PC-3 (cell line): ENCODE results near the gene CRX. TPM values are rescaled to one million over a fixed set of nuclear protein-coding genes. Genes with fewer than 3 reads are reported as not detected.
A peak's percentile ranks its signal among the peaks of the same experiment; 100 is the strongest.

ENCODE experiments used
- ATAC-seq: fragments of 200-7000 bp; cut with Tn5 transposase; 2 replicates; pipeline ENCODE4 v1.9.1; 2020; ENCODE audit warnings: mild to moderate bottlenecking, moderate library complexity
- BruUV-seq: library from RNA; stranded (reverse); fragments of 400-500 nt; replicated peaks from 2 replicates; lab custom pipeline; 2021; lab: Mats Ljungman, UMichigan
- CTCF ChIA-PET: fragments of 300-600 bp; sonication (Branson Sonifier 250); formaldehyde crosslinking; loops from one replicate; lab custom pipeline; 2022; ENCODE audit warnings: antibody characterized with exemption; lab: Charles Lee
- POLR2A ChIA-PET: fragments of 300-600 bp; sonication (Branson Sonifier 250); formaldehyde crosslinking; loops from one replicate; lab custom pipeline; 2022; ENCODE audit warnings: antibody characterized with exemption; ENCODE audit not compliant: unreplicated experiment; lab: Charles Lee
- DNase-seq: peaks from one replicate; pipeline ENCODE4 v3.0.0-alpha.2; 2015
- H2AFZ ChIP-seq: fragments of 300-600 bp; sonication (generic); 2 replicates; pipeline ENCODE4 v1.6.0; 2016; ENCODE audit warnings: antibody characterized with exemption, low read length
- H3F3A ChIP-seq: fragments of 300-600 bp; sonication (generic); one replicate; pipeline ENCODE4 v1.6.0; 2017; ENCODE audit warnings: antibody characterized with exemption, low read length, control low read depth, mild to moderate bottlenecking; ENCODE audit not compliant: unreplicated experiment
- H3K27ac ChIP-seq: fragments of 300-600 bp; sonication (generic); 2 replicates; pipeline ENCODE4 v1.5.1; 2016; ENCODE audit warnings: mild to moderate bottlenecking, low read length
- H3K27me3 ChIP-seq: fragments of 300-600 bp; sonication (generic); 2 replicates; pipeline ENCODE4 v1.6.1; 2016; ENCODE audit warnings: low read length, mixed read lengths
- H3K36me3 ChIP-seq: fragments of 300-600 bp; sonication (generic); 2 replicates; pipeline ENCODE4 v1.6.1; 2016; ENCODE audit warnings: low read depth, mixed run types, low read length, mixed read lengths
- H3K4me1 ChIP-seq: fragments of 300-600 bp; sonication (generic); 2 replicates; pipeline ENCODE4 v1.5.1; 2016; ENCODE audit warnings: low read length; ENCODE audit not compliant: insufficient read depth
- H3K4me2 ChIP-seq: fragments of 300-600 bp; sonication (generic); 2 replicates; pipeline ENCODE4 v1.6.0; 2016; ENCODE audit warnings: low read length
- H3K4me3 ChIP-seq: fragments of 300-600 bp; sonication (generic); 2 replicates; pipeline ENCODE4 v1.5.1; 2016; ENCODE audit warnings: mild to moderate bottlenecking, low read length, mixed read lengths
- H3K79me2 ChIP-seq: fragments of 300-600 bp; sonication (generic); 2 replicates; pipeline ENCODE4 v1.6.1; 2017; ENCODE audit warnings: low read length, mixed read lengths
- H3K9ac ChIP-seq: fragments of 300-600 bp; sonication (generic); 2 replicates; pipeline ENCODE4 v1.6.0; 2016; ENCODE audit warnings: mild to moderate bottlenecking, low read length
- H3K9me2 ChIP-seq: fragments of 300-600 bp; sonication (generic); replicated peaks from 2 replicates; pipeline ENCODE4 v1.6.1; 2016; ENCODE audit warnings: mixed run types, low read length, mixed read lengths
- H3K9me3 ChIP-seq: fragments of 300-600 bp; sonication (generic); 2 replicates; pipeline ENCODE4 v1.6.1; 2016; ENCODE audit warnings: low read length, mixed read lengths
- H4K20me1 ChIP-seq: fragments of 300-600 bp; sonication (generic); 2 replicates; pipeline ENCODE4 v1.6.1; 2016; ENCODE audit warnings: low read length, mixed read lengths
- CTCF ChIP-seq: fragments of 300-600 bp; sonication (generic); conservative IDR thresholded peaks from 2 replicates; pipeline ENCODE4 v1.5.1; 2017; ENCODE audit warnings: antibody characterized with exemption, low read depth, mild to moderate bottlenecking, low read length
- EZH2 ChIP-seq: fragments of 300-600 bp; sonication (generic); IDR thresholded peaks from one replicate; pipeline ENCODE4 v1.6.1; 2017; ENCODE audit warnings: antibody characterized with exemption, mild to moderate bottlenecking, low read length; ENCODE audit not compliant: unreplicated experiment
- EZH2phosphoT487 ChIP-seq: fragments of 300-600 bp; sonication (generic); IDR thresholded peaks from 2 replicates; pipeline ENCODE4 v1.6.1; 2018; ENCODE audit warnings: mild to moderate bottlenecking, antibody characterized with exemption, low read length, borderline replicate concordance
- intact Hi-C: fragments of 100-400 bp; cut with micrococcal nuclease; formaldehyde crosslinking; loops from 2 replicates; pipeline ENCODE4 v1.9.0; 2023
- total RNA-seq: library from RNA; depleted of rRNA; stranded (reverse); fragments of >200 nt; gene quantifications from 2 replicates; pipeline ENCODE4 v1.2.3, GENCODE V29; 2014

Gene CRX
- total RNA-seq, 1 experiment from 2014 or later = not detected

DNA sequence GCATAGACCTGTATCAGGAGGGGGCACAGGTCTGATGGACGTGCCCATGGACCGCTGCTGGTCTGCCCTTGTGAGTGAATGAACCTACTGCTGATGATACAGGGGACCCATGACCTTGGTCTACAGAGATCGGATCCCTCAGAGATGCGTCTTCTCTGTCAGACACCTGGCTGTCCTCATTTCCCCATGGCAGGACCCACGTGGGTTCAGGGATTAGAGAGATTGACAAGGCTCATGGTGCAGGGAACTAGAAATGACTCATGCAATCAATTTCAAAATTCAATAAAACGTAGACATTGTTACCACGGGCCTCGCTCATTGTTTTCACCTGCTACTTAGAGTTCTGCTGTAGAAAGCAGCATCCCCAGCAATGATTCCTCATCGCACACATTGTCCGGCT, 16.4 kb upstream of the CRX start:
- no peaks in the 10 kb centered on the region for H3K9me2 ChIP-seq
- BruUV-seq = no TSS peak
- no peaks in the 10 kb centered on the region for H3K27me3 ChIP-seq
- no peak for ATAC-seq
- no peak overlapping the region for H3K27ac ChIP-seq
- H3K36me3 ChIP-seq = no peaks in the 10 kb centered on the region
- intact Hi-C loops = no loop called here
- no peak for DNase-seq
- no peaks in the 10 kb centered on the region for H4K20me1 ChIP-seq
- H3K9ac ChIP-seq = no peak overlapping the region
- no peak overlapping the region for H2AFZ ChIP-seq
- no peaks in the 10 kb centered on the region for H3K4me1 ChIP-seq
- H3F3A ChIP-seq = no peaks in the 10 kb centered on the region
- no peak overlapping the region for H3K4me3 ChIP-seq
- H3K79me2 ChIP-seq = no peaks in the 10 kb centered on the region
- ChIA-PET CTCF (no interaction called here), POLR2A (no interaction called here)
- no peaks in the 10 kb centered on the region for H3K9me3 ChIP-seq
- no peak for TF ChIP-seq EZH2
- TF ChIP-seq CTCF = no peak
- TF ChIP-seq EZH2phosphoT487 = no peak
- H3K4me2 ChIP-seq = no peak overlapping the region

DNA sequence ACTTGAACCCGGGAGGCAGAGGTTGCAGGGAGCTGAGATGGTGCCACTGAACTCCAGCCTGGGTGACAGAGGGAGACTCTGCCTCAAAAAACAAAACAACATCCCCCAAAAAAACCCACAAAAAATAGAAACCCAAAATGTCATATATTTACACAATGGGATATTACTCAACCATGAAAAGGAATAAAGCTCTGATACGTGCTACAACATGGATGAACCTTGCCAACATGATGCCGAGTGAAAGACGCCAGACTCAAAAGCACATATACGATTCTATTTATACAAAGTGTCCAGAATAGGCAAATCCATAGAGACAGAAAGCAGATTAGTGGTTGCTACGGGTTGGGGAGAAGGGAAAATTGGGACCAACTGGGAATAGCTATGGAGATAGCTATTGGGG, 15.3 kb upstream of the CRX start:
- H3F3A ChIP-seq = no peaks in the 10 kb centered on the region
- BruUV-seq = no TSS peak
- H3K27me3 ChIP-seq = no peaks in the 10 kb centered on the region
- CTCF ChIA-PET = no interaction called here
- H3K9me2 ChIP-seq = no peaks in the 10 kb centered on the region
- intact Hi-C loops = no loop called here
- POLR2A ChIA-PET = no interaction called here
- no peak overlapping the region for H3K27ac ChIP-seq
- no peaks in the 10 kb centered on the region for H4K20me1 ChIP-seq
- H2AFZ ChIP-seq = no peak overlapping the region
- no peaks in the 10 kb centered on the region for H3K36me3 ChIP-seq
- no peak for DNase-seq
- ATAC-seq = no peak
- H3K9ac ChIP-seq = no peak overlapping the region
- H3K9me3 ChIP-seq = no peaks in the 10 kb centered on the region
- H3K4me1 ChIP-seq = no peaks in the 10 kb centered on the region
- H3K4me2 ChIP-seq = no peak overlapping the region
- TF ChIP-seq EZH2phosphoT487 (no peak), CTCF (no peak), EZH2 (no peak)
- H3K4me3 ChIP-seq = no peak overlapping the region
- H3K79me2 ChIP-seq = no peaks in the 10 kb centered on the region

- Histone ChIP-seq H3K27me3 (no peaks in the 10 kb centered on the region), H4K20me1 (no peaks in the 10 kb centered on the region), H2AFZ (no peak overlapping the region), H3K9ac (no peak overlapping the region), H3K4me1 (no peaks in the 10 kb centered on the region), H3F3A (no peaks in the 10 kb centered on the region), H3K36me3 (no peaks in the 10 kb centered on the region), H3K79me2 (no peaks in the 10 kb centered on the region), H3K4me3 (no peak overlapping the region), H3K27ac (no peak overlapping the region), H3K9me3 (no peaks in the 10 kb centered on the region), H3K4me2 (no peak overlapping the region), H3K9me2 (no peaks in the 10 kb centered on the region)
- CTCF ChIA-PET = no interaction called here
- peak; percentile 70 for ATAC-seq
- DNase-seq = peak; percentile 69
- intact Hi-C loops = loop anchor here (5.0 kb wide), 1 partner anchor 49 kb away; no protein-coding TSS in a partner anchor
- POLR2A ChIA-PET = no interaction called here
- TF ChIP-seq EZH2 = no peak
- peak; percentile 53 for TF ChIP-seq CTCF
- TF ChIP-seq EZH2phosphoT487 = no peak
- BruUV-seq = no TSS peak
These were observed 8.3 kb upstream of the CRX start for GRCh38 chr19:47813304-47813994.
